Endothelial cell of umbilical vein (primary cell): Measurements from ENCODE around the gene NBPF4. TPM values are rescaled to one million over a fixed set of nuclear protein-coding genes. Genes with fewer than 3 reads are reported as not detected.

ENCODE experiments used
- BruUV-seq: library from RNA; stranded (reverse); fragments of 400-500 nt; replicated peaks from 2 replicates; lab custom pipeline; 2021; lab: Mats Ljungman, UMichigan
- CTCF ChIA-PET: fragments of 300-600, 350-600 bp; sonication (Branson Sonifier 250); formaldehyde crosslinking; loops from one replicate; lab custom pipeline; 2021; ENCODE audit warnings: antibody characterized with exemption, inconsistent platforms; lab: Charles Lee
- POLR2A ChIA-PET: fragments of 300-600, 350-600 bp; sonication (Branson Sonifier 250); formaldehyde crosslinking; loops from one replicate; lab custom pipeline; 2021; ENCODE audit warnings: antibody characterized with exemption, inconsistent platforms; lab: Charles Lee
- DNase-seq: peaks from one replicate; pipeline ENCODE4 v3.0.0-alpha.2; 2011; ENCODE audit warnings: low read depth, low spot score
- FAIRE-seq: peaks from 2 replicates; lab custom pipeline; 2011; peaks lifted over from hg19 to GRCh38; lab: Jason Lieb, UNC
- H2AFZ ChIP-seq: 2 replicates; pipeline ENCODE4 v1.6.0; 2012; ENCODE audit warnings: low read depth, low read length, control low read depth, inconsistent platforms
- H3K27ac ChIP-seq: 2 replicates; pipeline ENCODE4 v1.5.1; 2011; ENCODE audit warnings: low read depth, mild to moderate bottlenecking, control low read depth, low read length, moderate library complexity; ENCODE audit not compliant: insufficient read depth
- H3K27me3 ChIP-seq, 2 experiments: 2 replicates each; pipeline versions ENCODE4 v1.6.0 to v1.6.1; 2011; ENCODE audit warnings: low read length in 2 of 2, mixed read lengths in 1 of 2; ENCODE audit not compliant: control insufficient read depth in 2 of 2, insufficient read depth in 2 of 2
- H3K36me3 ChIP-seq, 2 experiments: 2 replicates in 1 of 2; 3 replicates in 1 of 2; pipeline ENCODE4 v1.5.1; 2011; ENCODE audit warnings: low read length in 2 of 2, mild to moderate bottlenecking in 1 of 2, moderate library complexity in 1 of 2; ENCODE audit not compliant: control insufficient read depth in 2 of 2, insufficient read depth in 2 of 2; ENCODE audit errors: extremely low read depth in 1 of 2
- H3K4me1 ChIP-seq: 3 replicates; pipeline ENCODE4 v1.5.1; 2011; ENCODE audit warnings: mild to moderate bottlenecking, low read length; ENCODE audit not compliant: control insufficient read depth, insufficient read depth; ENCODE audit errors: extremely low read depth
- H3K4me2 ChIP-seq: 2 replicates; pipeline ENCODE4 v1.6.1; 2011; ENCODE audit warnings: low read length, control low read depth, mixed read lengths; ENCODE audit not compliant: insufficient read depth
- H3K4me3 ChIP-seq, 3 experiments: fragments of 200-600 bp in 1 of 3; sonication (generic), shearing (Covaris generic) in 1 of 3; replicated peaks in 1 of 3; 2 replicates each; pipeline ENCODE4 v1.5.1; 2011 to 2016; ENCODE audit warnings: control low read depth in 3 of 3, low read length in 3 of 3, mild to moderate bottlenecking in 2 of 3, inconsistent platforms in 1 of 3, low read depth in 1 of 3, moderate library complexity in 1 of 3; ENCODE audit not compliant: insufficient read depth in 1 of 3
- H3K79me2 ChIP-seq: 2 replicates; pipeline ENCODE4 v1.6.0; 2012; ENCODE audit warnings: low read length, inconsistent platforms; ENCODE audit not compliant: control insufficient read depth, insufficient read depth
- H3K9ac ChIP-seq: replicated peaks from 2 replicates; pipeline ENCODE3; 2011; ENCODE audit warnings: low read length, control low read depth; ENCODE audit not compliant: insufficient read depth; ENCODE audit errors: extremely low read depth
- H3K9me1 ChIP-seq: replicated peaks from 3 replicates; pipeline ENCODE4 v1.6.0; 2011; ENCODE audit warnings: mild to moderate bottlenecking, low read length; ENCODE audit not compliant: control insufficient read depth, insufficient read depth; ENCODE audit errors: extremely low read depth
- H3K9me3 ChIP-seq: replicated peaks from 2 replicates; pipeline ENCODE4 v1.5.1; 2012; ENCODE audit warnings: low read length, inconsistent platforms; ENCODE audit not compliant: control insufficient read depth, insufficient read depth
- H4K20me1 ChIP-seq: replicated peaks from 2 replicates; pipeline ENCODE3; 2011; ENCODE audit warnings: mild to moderate bottlenecking, low read length; ENCODE audit not compliant: control insufficient read depth, insufficient read depth; ENCODE audit errors: extremely low read depth
- CTCF ChIP-seq, 2 donors: IDR thresholded peaks; 1 replicate in 1 of 2; 2 replicates in 1 of 2; pipeline ENCODE4 v1.5.1; 2011; ENCODE audit warnings: low read length in 2 of 2, mild to moderate bottlenecking in 2 of 2, moderate library complexity in 2 of 2, control low read depth in 1 of 2, inconsistent platforms in 1 of 2, low read depth in 1 of 2; ENCODE audit not compliant: insufficient read depth in 1 of 2; ENCODE audit errors: extremely low read depth in 1 of 2
- EZH2 ChIP-seq: IDR thresholded peaks from 2 replicates; pipeline ENCODE4 v1.6.1; 2012; ENCODE audit warnings: borderline replicate concordance, low read depth, mild to moderate bottlenecking, moderate library complexity, low read length, inconsistent platforms; ENCODE audit not compliant: severe bottlenecking
- FOS ChIP-seq: IDR thresholded peaks from 2 replicates; pipeline ENCODE4 v1.6.1; 2011; ENCODE audit warnings: mild to moderate bottlenecking, low read length, moderate library complexity, borderline replicate concordance; ENCODE audit not compliant: insufficient read depth
- GATA2 ChIP-seq: IDR thresholded peaks from 2 replicates; pipeline ENCODE4 v1.7.0; 2011; ENCODE audit warnings: low read depth, mild to moderate bottlenecking, moderate library complexity, mixed read lengths, low read length; ENCODE audit not compliant: insufficient read length, insufficient read depth
- JUN ChIP-seq: IDR thresholded peaks from 2 replicates; pipeline ENCODE4 v1.6.1; 2011; ENCODE audit warnings: borderline replicate concordance, low read depth; ENCODE audit not compliant: insufficient read length, insufficient read depth
- MYC ChIP-seq: IDR thresholded peaks from one replicate; pipeline ENCODE4 v1.6.1; 2011; ENCODE audit warnings: mild to moderate bottlenecking, low read depth, low read length
- POLR2A ChIP-seq: IDR thresholded peaks from 2 replicates; pipeline ENCODE4 v1.6.1; 2012; ENCODE audit warnings: low read depth, mild to moderate bottlenecking, control low read depth, low read length
- POLR2AphosphoS5 ChIP-seq: IDR thresholded peaks from 2 replicates; pipeline ENCODE4 v1.6.1; 2012; ENCODE audit warnings: low read depth, mild to moderate bottlenecking, control low read depth, low read length, moderate library complexity; ENCODE audit not compliant: insufficient read depth
- dilution Hi-C: fragments of 300-500 bp; cut with MboI; formaldehyde crosslinking; loops from one replicate; pipeline ENCODE4 v1.15.0; 2019; ENCODE audit warnings: low sequenced_read_pairs; ENCODE audit not compliant: extremely low pct_ligation_motif_present
- intact Hi-C: fragments of 100-400 bp; cut with micrococcal nuclease; formaldehyde crosslinking; loops from one replicate; pipeline ENCODE4 v1.10.0; 2022
- polyA plus RNA-seq, 4 experiments: library from polyadenylated mRNA; depleted of rRNA in 3 of 4; stranded (reverse) in 3 of 4; unstranded in 1 of 4; fragments of >200 nt; gene quantifications; 2 replicates each; pipeline versions ENCODE4 v1.2.1 to v1.2.3, GENCODE V29; 2011 to 2012; ENCODE audit warnings: missing spikeins in 1 of 4
- total RNA-seq: library from RNA; stranded (reverse); gene quantifications from 2 replicates; pipeline ENCODE4 v1.2.3, GENCODE V29; 2021
- TF ChIP-seq, protein P1 (sequence below): IDR thresholded peaks from 2 replicates; pipeline ENCODE4 v1.6.1; 2011; ENCODE audit not compliant: insufficient read depth, insufficient read length

The NBPF4 gene
- total and polyA plus RNA-seq, 2 donors (not counting 3 experiments of a cell fraction or from before 2014, with no cell fraction given), result not detected

DNA sequence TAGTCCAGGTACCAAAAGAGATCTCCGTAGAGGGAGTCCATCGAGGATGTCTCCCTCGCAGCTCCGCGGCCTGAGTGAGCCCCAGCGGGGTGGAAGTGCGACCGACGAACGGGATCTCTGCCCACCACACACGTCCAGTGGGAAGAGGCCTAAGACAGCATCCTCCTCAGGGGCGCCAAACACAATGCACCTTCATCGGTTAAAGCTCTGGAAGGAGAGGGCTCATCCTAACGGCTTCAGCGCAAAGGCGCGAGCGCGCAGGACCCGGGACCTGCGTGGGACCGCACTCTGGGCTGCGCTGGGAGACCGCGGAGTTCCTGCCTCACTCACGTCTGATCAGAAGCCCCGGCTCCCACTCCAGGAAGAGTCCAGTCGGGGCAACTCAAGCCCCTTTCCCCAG lies 51.3 kb downstream of the NBPF4 start:
- POLR2A ChIA-PET, result no interaction called here
- intact Hi-C loops (no loop called here), dilution Hi-C loops (no loop called here)
- Histone ChIP-seq H3K79me2 (peaks cover 92% of the 10 kb centered on the region), H4K20me1 (peaks cover 3% of the 10 kb centered on the region), H3K27ac (no peak overlapping the region), H3K4me2 (no peak overlapping the region), H3K4me3 (no peak overlapping the region), H3K27me3 (no peaks in the 10 kb centered on the region), H3K9ac (no peak overlapping the region), H3K9me1 (no peaks in the 10 kb centered on the region), H3K9me3 (no peaks in the 10 kb centered on the region), H3K4me1 (peaks cover 4% of the 10 kb centered on the region), H2AFZ (no peak overlapping the region), H3K36me3 (peaks cover 6 to 19% of the 10 kb centered on the region in 2 experiments)
- no peak for FAIRE-seq
- no peak for DNase-seq
- TF ChIP-seq FOS (no peak), CTCF (IDR thresholded peaks at IDR 0.05; ENCODE audit: extremely low read depth in 1 of 2, insufficient read depth in 1 of 2, low read depth in 1 of 2, low read length in 2 of 2) (no peak), EZH2 (no peak), MYC (no peak), JUN (no peak), POLR2AphosphoS5 (no peak), GATA2 (no peak), POLR2A (no peak)
- TF ChIP-seq, protein P1, sequence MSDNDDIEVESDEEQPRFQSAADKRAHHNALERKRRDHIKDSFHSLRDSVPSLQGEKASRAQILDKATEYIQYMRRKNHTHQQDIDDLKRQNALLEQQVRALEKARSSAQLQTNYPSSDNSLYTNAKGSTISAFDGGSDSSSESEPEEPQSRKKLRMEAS, result no peak
- no TSS peak for BruUV-seq
- CTCF ChIA-PET, result no interaction called here
